K562 (cell line): ENCODE results near the gene RBBP4. TPM values are rescaled to one million over a fixed set of nuclear protein-coding genes. Genes with fewer than 3 reads are reported as not detected.
A peak's percentile ranks its signal among the peaks of the same experiment; 100 is the strongest.

Experiments
- ATAC-seq: fragments of 200-7000 bp; cut with Tn5 transposase; 3 replicates; pipeline ENCODE4 v1.9.1; 2020; ENCODE audit warnings: moderate library complexity
- BruUV-seq: library from RNA; stranded (reverse); fragments of 400-500 nt; replicated peaks from 2 replicates; lab custom pipeline; 2021; lab: Mats Ljungman, UMichigan
- CTCF ChIA-PET: fragments of 300-600 bp; formaldehyde crosslinking; extraction: SDS; loops from one replicate; lab custom pipeline; 2021; ENCODE audit warnings: low intra/inter-chr PET ratio; lab: Yijun Ruan, JAX
- POLR2A ChIA-PET: fragments of 300-600, 350-650 bp; sonication (Branson Sonifier 250); formaldehyde crosslinking; extraction: SDS; loops from one replicate; lab custom pipeline; 2021; ENCODE audit warnings: antibody characterized with exemption, inconsistent platforms; lab: Yijun Ruan, JAX
- DNase-seq, 4 experiments: peaks; one replicate each; pipeline versions ENCODE4 v3.0.0 to v3.0.0-alpha.2; 2011 to 2018; ENCODE audit warnings: low spot score in 3 of 4, mixed read lengths in 3 of 4; ENCODE audit errors: extremely low read depth in 1 of 4
- FAIRE-seq: peaks from 2 replicates; lab custom pipeline; 2011; peaks lifted over from hg19 to GRCh38; lab: Jason Lieb, UNC
- H2AFZ ChIP-seq: 2 replicates; pipeline ENCODE4 v1.6.0; 2011; ENCODE audit warnings: low read depth, low read length, control low read depth, inconsistent platforms
- H3K27ac ChIP-seq: fragments of 200-600 bp; 3 replicates; pipeline ENCODE4 v1.8.0; 2011; ENCODE audit warnings: low read depth, mild to moderate bottlenecking, control low read depth, inconsistent platforms, low read length, moderate library complexity, mixed read lengths; ENCODE audit errors: extremely low read depth
- H3K27me3 ChIP-seq, 2 experiments: fragments of 300-600 bp in 1 of 2; 2 replicates in 1 of 2; 3 replicates in 1 of 2; pipeline versions ENCODE4 v1.6.0 to v1.8.0; 2011; ENCODE audit warnings: inconsistent platforms in 2 of 2, low read length in 2 of 2, mild to moderate bottlenecking in 1 of 2, mixed read lengths in 1 of 2, moderate library complexity in 1 of 2; ENCODE audit not compliant: control insufficient read depth in 2 of 2, insufficient read depth in 2 of 2
- H3K36me3 ChIP-seq: fragments of 300-600 bp; 3 replicates; pipeline ENCODE4 v1.8.0; 2011; ENCODE audit warnings: mild to moderate bottlenecking, low read length, inconsistent platforms; ENCODE audit not compliant: control insufficient read depth, insufficient read depth
- H3K4me1 ChIP-seq, 2 experiments: fragments of 200-600 bp in 1 of 2; replicated peaks in 1 of 2; 2 replicates in 1 of 2; 3 replicates in 1 of 2; pipeline versions ENCODE4 v1.5.1 to v1.8.0; 2011; ENCODE audit warnings: inconsistent platforms in 2 of 2, low read length in 2 of 2, mild to moderate bottlenecking in 1 of 2, mixed read lengths in 1 of 2, moderate library complexity in 1 of 2; ENCODE audit not compliant: control insufficient read depth in 2 of 2, insufficient read depth in 2 of 2
- H3K4me2 ChIP-seq: 2 replicates; pipeline ENCODE4 v1.6.1; 2011; ENCODE audit warnings: low read length, control low read depth, inconsistent platforms, mixed read lengths; ENCODE audit not compliant: insufficient read depth
- H3K4me3 ChIP-seq: fragments of 200-600 bp; sonication (generic), shearing (Covaris generic); 2 replicates; pipeline ENCODE4 v1.5.1; 2016; ENCODE audit warnings: control low read depth, inconsistent platforms
- H3K79me2 ChIP-seq: fragments of 200-600 bp; 3 replicates; pipeline ENCODE4 v1.8.0; 2011; ENCODE audit warnings: low read length, inconsistent platforms; ENCODE audit not compliant: control insufficient read depth, insufficient read depth
- H3K9ac ChIP-seq, 2 experiments: 2 replicates each; pipeline versions ENCODE4 v1.6.0 to v1.6.1; 2011; ENCODE audit warnings: low read depth in 2 of 2, low read length in 2 of 2, control low read depth in 1 of 2, inconsistent platforms in 1 of 2, mild to moderate bottlenecking in 1 of 2, mixed read lengths in 1 of 2; ENCODE audit not compliant: insufficient read depth in 1 of 2
- H3K9me1 ChIP-seq: one replicate; pipeline ENCODE4 v1.6.0; 2011; ENCODE audit warnings: inconsistent platforms, mild to moderate bottlenecking, low read length, moderate library complexity; ENCODE audit not compliant: control insufficient read depth, insufficient read depth
- H3K9me3 ChIP-seq: replicated peaks from 2 replicates; pipeline ENCODE4 v1.5.1; 2011; ENCODE audit warnings: low read depth, low read length, inconsistent platforms; ENCODE audit not compliant: control insufficient read depth, insufficient read depth
- H4K20me1 ChIP-seq: replicated peaks from 2 replicates; pipeline ENCODE4 v1.6.1; 2011; ENCODE audit warnings: low read length, inconsistent platforms, mixed read lengths; ENCODE audit not compliant: control insufficient read depth, insufficient read depth
- ARID2 ChIP-seq: fragments of 450-650 bp; IDR thresholded peaks from 2 replicates; pipeline ENCODE4 v1.6.1; 2017; ENCODE audit warnings: antibody characterized with exemption, mild to moderate bottlenecking
- CBX1 ChIP-seq: sonication (generic); IDR thresholded peaks from 2 replicates; pipeline ENCODE4 v1.6.1; 2016; ENCODE audit warnings: antibody characterized with exemption, low read depth, mild to moderate bottlenecking
- CXXC5 ChIP-seq: fragments of 250-450 bp; sonication (Bioruptor Pico); IDR thresholded peaks from 2 replicates; pipeline ENCODE4 v1.8.0; 2022; ENCODE audit warnings: inconsistent platforms, mild to moderate bottlenecking, moderate library complexity
- FOSL1 ChIP-seq: fragments of 200-800 bp; sonication (Bioruptor generic); conservative IDR thresholded peaks from 2 replicates; pipeline ENCODE4 v1.6.1; 2016; ENCODE audit warnings: missing genetic modification characterization, missing compliant biosample characterization
- MED1 ChIP-seq: sonication (generic); formaldehyde crosslinking; IDR thresholded peaks from 2 replicates; pipeline ENCODE4 v1.8.1; 2023; ENCODE audit warnings: missing genetic modification reagents, borderline replicate concordance
- NFIC ChIP-seq: fragments of 450-650 bp; IDR thresholded peaks from 2 replicates; pipeline ENCODE4 v1.6.1; 2017; ENCODE audit warnings: mild to moderate bottlenecking, inconsistent platforms
- NR2C2 ChIP-seq, 2 experiments: fragments of 200-800 bp in 1 of 2; sonication (Bioruptor generic) in 1 of 2; sonication (generic) in 1 of 2; formaldehyde crosslinking in 1 of 2; IDR thresholded peaks; 2 replicates each; pipeline versions ENCODE4 v1.6.1 to v1.8.0; 2016 to 2022; ENCODE audit warnings: mild to moderate bottlenecking in 1 of 2, missing compliant biosample characterization in 1 of 2, missing genetic modification characterization in 1 of 2, missing genetic modification reagents in 1 of 2
- POLR2G ChIP-seq: fragments of 200-400 bp; formaldehyde crosslinking; IDR thresholded peaks from 2 replicates; pipeline ENCODE4 v1.6.1; 2017; ENCODE audit warnings: low read depth, mild to moderate bottlenecking, antibody characterized with exemption, low read length, moderate library complexity
- RAD21 ChIP-seq, 2 experiments: fragments of 250-450 bp in 1 of 2; fragments of 450-650 bp in 1 of 2; sonication (Bioruptor Pico) in 1 of 2; formaldehyde crosslinking in 1 of 2; IDR thresholded peaks in 1 of 2; conservative IDR thresholded peaks in 1 of 2; 2 replicates each; pipeline versions ENCODE4 v1.4.0 to v1.8.0; 2020 to 2022; ENCODE audit warnings: mild to moderate bottlenecking in 2 of 2, moderate library complexity in 1 of 2
- RBFOX2 ChIP-seq: fragments of 200-400 bp; formaldehyde crosslinking; IDR thresholded peaks from 2 replicates; pipeline ENCODE4 v1.6.1; 2017; ENCODE audit warnings: low read depth, mild to moderate bottlenecking, low read length, moderate library complexity
- ZBTB33 ChIP-seq: sonication (generic); formaldehyde crosslinking; IDR thresholded peaks from 2 replicates; pipeline ENCODE4 v1.8.1; 2023; ENCODE audit warnings: mild to moderate bottlenecking, missing genetic modification reagents
- ZNF444 ChIP-seq: fragments of 250-450 bp; sonication (Bioruptor Pico); IDR thresholded peaks from 2 replicates; pipeline ENCODE4 v1.4.0; 2020; ENCODE audit warnings: mild to moderate bottlenecking, moderate library complexity
- WGBS: fragments of 100-300 bp; shearing (Covaris generic); methylation state at CpG from one replicate; pipeline ENCODE4 v1.1.6; 2016; ENCODE audit warnings: low coverage, mixed read lengths; ENCODE audit not compliant: insufficient coverage; ENCODE audit errors: missing lambda C conversion rate; 5-methylcytosine and 5-hydroxymethylcytosine counted together
- in situ Hi-C: fragments of 300-500 bp; cut with MboI; formaldehyde crosslinking; loops from 4 replicates; pipeline ENCODE4 v1.15.0; 2018; ENCODE audit warnings: inconsistent platforms, mixed read lengths
- intact Hi-C: fragments of 100-400 bp; cut with micrococcal nuclease; formaldehyde crosslinking; loops from 2 replicates; pipeline ENCODE4 v1.14.2; 2022
- polyA plus RNA-seq, 8 experiments: library from polyadenylated mRNA; depleted of rRNA in 4 of 8; stranded (reverse) in 5 of 8; unstranded in 3 of 8; fragments of >200 nt; fragmentation: Nextera tagmentation in 2 of 8; fragmentation: Illumina TruSeq in 1 of 8; extraction: Ambion mirVana in 2 of 8; extraction: Trizol in 1 of 8; gene quantifications; 2 replicates each; pipeline versions ENCODE4 v1.2.1 to v1.2.3, GENCODE V29; 2011 to 2014; ENCODE audit warnings: inconsistent platforms in 1 of 8, missing spikeins in 1 of 8
- total RNA-seq, 7 experiments: library from RNA; depleted of rRNA in 6 of 7; stranded (reverse); fragments of >200 nt in 6 of 7; fragmentation: Illumina TruSeq in 2 of 7; extraction: Trizol in 2 of 7; gene quantifications; 2 replicates each; pipeline versions ENCODE4 v1.2.1 to v1.2.3, GENCODE V29; 2011 to 2021; ENCODE audit warnings: low replicate concordance in 1 of 7

Gene RBBP4
- total and polyA plus RNA-seq, 9 of the 15 experiments (the other 6 are each of a cell fraction or from before 2014, with no cell fraction given) = 185 to 409 (median 259) TPM

GRCh38 chr1:32611859-32612188 lies 39.2 kb upstream of the RBBP4 start:
- H3K79me2 ChIP-seq = no peaks in the 10 kb centered on the region
- H3K9ac ChIP-seq = peak overlapping the region in 1 of 2 experiments; percentile 79; a peak in 1 of 4 replicates
- H3K36me3 ChIP-seq = no peaks in the 10 kb centered on the region
- peaks cover 4 to 7% of the 10 kb centered on the region in 2 experiments; a peak in 3 of 5 replicates for H3K27me3 ChIP-seq
- intact Hi-C loops = no loop called here
- peaks cover 4 to 15% of the 10 kb centered on the region in 2 experiments; a peak in 3 of 5 replicates for H3K4me1 ChIP-seq
- 70% methylated on average over 11 of the region's 12 CpGs for WGBS
- H3K9me1 ChIP-seq = no peaks in the 10 kb centered on the region
- H3K4me2 ChIP-seq = no peak overlapping the region
- no peak for DNase-seq
- H4K20me1 ChIP-seq = no peaks in the 10 kb centered on the region
- BruUV-seq = no TSS peak
- FAIRE-seq = no peak
- no peak overlapping the region for H3K4me3 ChIP-seq
- CTCF ChIA-PET = no interaction called here
- TF ChIP-seq MED1 (CRISPR knock-in tag) = no peak
- TF ChIP-seq CBX1 = no peak
- TF ChIP-seq NFIC = no peak
- POLR2A ChIA-PET = no interaction called here
- no peak overlapping the region for H3K27ac ChIP-seq
- no peak for ATAC-seq
- in situ Hi-C loops = no loop called here
- H3K9me3 ChIP-seq = no peaks in the 10 kb centered on the region
- H2AFZ ChIP-seq = peak overlapping the region; percentile 60

- H4K20me1 ChIP-seq = no peaks in the 10 kb centered on the region
- peak overlapping the region; percentile 60 for H2AFZ ChIP-seq
- H3K4me2 ChIP-seq = peak overlapping the region; percentile 22; the same call in 1 of the 2 replicates
- ATAC-seq (peak; percentile 98), FAIRE-seq (peak; percentile 49), DNase-seq (peak; percentile 57 to 76 (median 72))
- H3K4me3 ChIP-seq = 0 out of 2 replicates have a peak overlapping the region, but pooled peaks have one; percentile 3
- H3K27ac ChIP-seq = no peak overlapping the region
- no peaks in the 10 kb centered on the region for H3K9me1 ChIP-seq
- BruUV-seq = no TSS peak
- in situ Hi-C loops (no loop called here), intact Hi-C loops (no loop called here)
- peak overlapping the region in 1 of 2 experiments; percentile 79; a peak in 2 of 4 replicates for H3K9ac ChIP-seq
- no peaks in the 10 kb centered on the region for H3K9me3 ChIP-seq
- no peaks in the 10 kb centered on the region for H3K36me3 ChIP-seq
- H3K79me2 ChIP-seq = no peaks in the 10 kb centered on the region
- WGBS = 35% methylated on average over 35 of the region's 35 CpGs
- peaks cover 4 to 12% of the 10 kb centered on the region in 2 experiments; a peak in 3 of 5 replicates for H3K4me1 ChIP-seq
- peaks cover 0 to 2% of the 10 kb centered on the region in 2 experiments; a peak in 2 of 5 replicates for H3K27me3 ChIP-seq
- ChIA-PET POLR2A (interaction anchor here (0.6 to 1.6 kb wide), 2 partner anchors 8 to 184 kb away, joined by 3 to 5 read pairs; no protein-coding TSS in a partner anchor), CTCF (interaction anchor here (0.6 kb wide), 1 partner anchor 400 kb away, joined by 3 read pairs; no protein-coding TSS in a partner anchor)
- TF ChIP-seq ZNF444 (CRISPR knock-in tag) (no peak), RAD21 (CRISPR knock-in tag; conservative IDR thresholded peaks at IDR 0.05 in 1 of 2, IDR thresholded peaks at IDR 0.05 in 1 of 2) (peak in 1 of 2 experiments; percentile 16; a peak in 2 of 4 replicates), RBFOX2 (peak; percentile 46), ARID2 (no peak), FOSL1 (tag) (peak; percentile 40; the same call in 1 of the 2 replicates), POLR2G (peak; percentile 54), NR2C2 (CRISPR knock-in tag; IDR thresholded peaks at IDR 0.05) (no peak), NR2C2 (tag; IDR thresholded peaks at IDR 0.05) (peak; percentile 56), CXXC5 (CRISPR knock-in tag) (0 out of 2 replicates have a peak, but pooled peaks have one; percentile 27), ZBTB33 (CRISPR knock-in tag) (peak; percentile 94)
These were observed 38.7 kb upstream of the RBBP4 start for GRCh38 chr1:32612189-32612881.
